Fibroblast of lung (primary cell): ENCODE measurements around the gene PTPN14. TPM values are rescaled to one million over a fixed set of nuclear protein-coding genes. Genes with fewer than 3 reads are reported as not detected.

Experiments used
- DNase-seq, 2 donors: peaks; one replicate each; pipeline versions ENCODE4 v3.0.0 to v3.0.0-alpha.2; 2010; ENCODE audit warnings: low read depth in 2 of 2
- H2AFZ ChIP-seq: 2 replicates; pipeline ENCODE4 v1.5.1; 2012; ENCODE audit warnings: low read length, control low read depth, inconsistent platforms
- H3K27ac ChIP-seq: 2 replicates; pipeline ENCODE4 v1.5.1; 2011; ENCODE audit warnings: low read length, control low read depth; ENCODE audit not compliant: insufficient read depth
- H3K27me3 ChIP-seq: 2 replicates; pipeline ENCODE4 v1.5.1; 2011; ENCODE audit warnings: mild to moderate bottlenecking, low read length; ENCODE audit not compliant: control insufficient read depth, insufficient read depth
- H3K36me3 ChIP-seq: 2 replicates; pipeline ENCODE4 v1.5.1; 2011; ENCODE audit warnings: low read length; ENCODE audit not compliant: control insufficient read depth, insufficient read depth
- H3K4me1 ChIP-seq: 2 replicates; pipeline ENCODE4 v1.5.1; 2011; ENCODE audit warnings: low read length; ENCODE audit not compliant: control insufficient read depth, insufficient read depth; ENCODE audit errors: extremely low read depth
- H3K4me2 ChIP-seq: 2 replicates; pipeline ENCODE4 v1.5.1; 2011; ENCODE audit warnings: low read length, control low read depth; ENCODE audit not compliant: insufficient read depth; ENCODE audit errors: extremely low read depth
- H3K4me3 ChIP-seq, 4 experiments: fragments of 200-600 bp in 1 of 4; sonication (generic) in 1 of 4; replicated peaks in 1 of 4; 2 replicates each; pipeline ENCODE4 v1.5.1; 2011 to 2016; ENCODE audit warnings: low read length in 4 of 4, low read depth in 3 of 4, mild to moderate bottlenecking in 3 of 4, control low read depth in 2 of 4, inconsistent platforms in 1 of 4, mixed read lengths in 1 of 4; ENCODE audit not compliant: insufficient read depth in 1 of 4; ENCODE audit errors: control extremely low read depth in 1 of 4
- H3K79me2 ChIP-seq: 2 replicates; pipeline ENCODE4 v1.5.1; 2012; ENCODE audit warnings: mild to moderate bottlenecking, low read length, inconsistent platforms; ENCODE audit not compliant: control insufficient read depth, insufficient read depth
- H3K9ac ChIP-seq: 2 replicates; pipeline ENCODE4 v1.5.1; 2011; ENCODE audit warnings: mild to moderate bottlenecking, low read length, control low read depth; ENCODE audit not compliant: insufficient read depth
- H3K9me3 ChIP-seq: 2 replicates; pipeline ENCODE4 v1.5.1; 2012; ENCODE audit warnings: low read depth, low read length; ENCODE audit not compliant: control insufficient read depth, insufficient read depth
- H4K20me1 ChIP-seq: 2 replicates; pipeline ENCODE4 v1.5.1; 2011; ENCODE audit warnings: low read length; ENCODE audit not compliant: control insufficient read depth, insufficient read depth; ENCODE audit errors: extremely low read depth
- EZH2 ChIP-seq: IDR thresholded peaks from 2 replicates; pipeline ENCODE4 v1.5.1; 2012; ENCODE audit warnings: low read length, control low read depth, mild to moderate bottlenecking; ENCODE audit errors: missing control alignments
- polyA plus RNA-seq, 2 donors: library from polyadenylated mRNA; depleted of rRNA in 1 of 2; stranded (reverse) in 1 of 2; unstranded in 1 of 2; fragments of >200 nt; gene quantifications; 2 replicates each; pipeline ENCODE4 v1.2.1, GENCODE V29; 2011 to 2012; ENCODE audit warnings: missing spikeins in 1 of 2
- total RNA-seq: library from RNA; depleted of rRNA; stranded (reverse); fragments of >200 nt; gene quantifications from 2 replicates; pipeline ENCODE4 v1.2.1, GENCODE V29; 2014
- TF ChIP-seq, protein P1 (sequence below), 2 donors: IDR thresholded peaks in 1 of 2; conservative IDR thresholded peaks in 1 of 2; 1 replicate in 1 of 2; 2 replicates in 1 of 2; pipeline ENCODE4 v1.5.1; 2011 to 2012; ENCODE audit warnings: low read length in 2 of 2, control low read depth in 1 of 2, inconsistent platforms in 1 of 2, low read depth in 1 of 2, mild to moderate bottlenecking in 1 of 2

The PTPN14 gene
- total and polyA plus RNA-seq, 2 donors (not counting 1 experiment from before 2014, with no cell fraction given), result 38.7 to 56.1 TPM

DNA sequence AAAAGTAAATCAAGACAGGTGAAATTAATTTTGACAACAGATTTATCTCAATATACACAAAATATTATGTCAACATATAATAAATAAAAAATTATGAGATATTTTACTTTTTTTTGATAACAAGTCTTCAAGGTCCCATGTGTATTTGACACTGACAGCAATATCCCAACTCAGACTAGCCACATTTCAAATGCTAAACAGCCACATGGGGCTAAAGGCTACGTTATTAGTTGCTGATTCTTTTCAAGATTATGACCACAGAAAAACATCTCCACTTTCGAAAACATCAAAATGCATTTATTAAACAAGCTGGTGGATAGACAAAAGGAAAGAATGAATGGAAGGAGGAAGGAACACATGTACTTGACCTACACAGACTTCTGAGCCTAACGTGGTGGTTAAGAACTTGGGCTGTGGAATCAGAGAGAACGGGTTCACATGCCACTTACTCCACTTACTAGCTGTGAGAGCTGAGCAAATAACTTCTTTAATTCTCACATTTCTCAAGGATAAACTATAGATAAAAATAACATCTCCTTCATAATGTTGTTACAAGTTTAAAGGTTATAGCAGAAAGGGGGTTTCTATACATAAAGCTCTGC, 13.4 kb downstream of the PTPN14 start:
- no peaks in the 10 kb centered on the region for H3K27me3 ChIP-seq

DNA sequence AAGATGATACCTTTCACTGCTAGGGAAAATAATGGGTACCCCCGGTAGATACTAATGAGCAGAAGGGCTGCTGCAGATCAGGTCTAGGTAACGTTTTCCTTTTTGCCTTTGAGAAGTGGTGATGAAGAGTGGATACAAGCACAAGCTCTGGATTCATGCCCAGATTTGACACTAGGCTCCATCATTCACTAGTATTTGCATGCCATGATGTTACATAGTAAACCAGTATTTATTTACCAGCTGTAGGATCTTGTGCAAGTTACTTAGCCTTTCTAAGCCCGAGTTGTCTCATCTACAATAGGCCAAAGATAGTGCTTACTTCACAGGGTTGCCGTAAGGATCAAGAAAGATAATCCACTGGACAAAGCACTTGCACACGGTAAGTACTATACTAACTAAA, 14.2 kb downstream of the PTPN14 start:
- H3K79me2 ChIP-seq, result peaks cover 90% of the 10 kb centered on the region
- TF ChIP-seq, protein P1, sequence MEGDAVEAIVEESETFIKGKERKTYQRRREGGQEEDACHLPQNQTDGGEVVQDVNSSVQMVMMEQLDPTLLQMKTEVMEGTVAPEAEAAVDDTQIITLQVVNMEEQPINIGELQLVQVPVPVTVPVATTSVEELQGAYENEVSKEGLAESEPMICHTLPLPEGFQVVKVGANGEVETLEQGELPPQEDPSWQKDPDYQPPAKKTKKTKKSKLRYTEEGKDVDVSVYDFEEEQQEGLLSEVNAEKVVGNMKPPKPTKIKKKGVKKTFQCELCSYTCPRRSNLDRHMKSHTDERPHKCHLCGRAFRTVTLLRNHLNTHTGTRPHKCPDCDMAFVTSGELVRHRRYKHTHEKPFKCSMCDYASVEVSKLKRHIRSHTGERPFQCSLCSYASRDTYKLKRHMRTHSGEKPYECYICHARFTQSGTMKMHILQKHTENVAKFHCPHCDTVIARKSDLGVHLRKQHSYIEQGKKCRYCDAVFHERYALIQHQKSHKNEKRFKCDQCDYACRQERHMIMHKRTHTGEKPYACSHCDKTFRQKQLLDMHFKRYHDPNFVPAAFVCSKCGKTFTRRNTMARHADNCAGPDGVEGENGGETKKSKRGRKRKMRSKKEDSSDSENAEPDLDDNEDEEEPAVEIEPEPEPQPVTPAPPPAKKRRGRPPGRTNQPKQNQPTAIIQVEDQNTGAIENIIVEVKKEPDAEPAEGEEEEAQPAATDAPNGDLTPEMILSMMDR (conservative IDR thresholded peaks at IDR 0.05 in 1 of 2, IDR thresholded peaks at IDR 0.05 in 1 of 2; ENCODE audit: low read depth in 1 of 2, low read length in 2 of 2), result no peak
- TF ChIP-seq EZH2, result no peak
- peaks cover 2% of the 10 kb centered on the region for H4K20me1 ChIP-seq
- no peak overlapping the region for H3K4me3 ChIP-seq
- H3K4me2 ChIP-seq, result no peak overlapping the region
- no peaks in the 10 kb centered on the region for H3K27me3 ChIP-seq
- H3K4me1 ChIP-seq, result peaks cover 2% of the 10 kb centered on the region
- no peaks in the 10 kb centered on the region for H3K9me3 ChIP-seq
- DNase-seq, result peak; percentile 43 to 67
- H3K36me3 ChIP-seq, result peaks cover 9% of the 10 kb centered on the region
- H2AFZ ChIP-seq, result no peak overlapping the region
- no peak overlapping the region for H3K9ac ChIP-seq
- H3K27ac ChIP-seq, result no peak overlapping the region

More for the DNA sequence above, 13.4 kb downstream of the PTPN14 start:
- no peaks in the 10 kb centered on the region for H3K9me3 ChIP-seq
- no peak overlapping the region for H2AFZ ChIP-seq
- peaks cover 90% of the 10 kb centered on the region for H3K79me2 ChIP-seq
- no peak overlapping the region for H3K9ac ChIP-seq
- TF ChIP-seq, protein P1 (conservative IDR thresholded peaks at IDR 0.05 in 1 of 2, IDR thresholded peaks at IDR 0.05 in 1 of 2; ENCODE audit: low read depth in 1 of 2, low read length in 2 of 2), result no peak
- no peak for TF ChIP-seq EZH2
- H3K36me3 ChIP-seq, result peaks cover 4% of the 10 kb centered on the region
- no peak overlapping the region for H3K4me3 ChIP-seq
- peaks cover 2% of the 10 kb centered on the region for H4K20me1 ChIP-seq
- H3K27ac ChIP-seq, result no peak overlapping the region
- peaks cover 2% of the 10 kb centered on the region for H3K4me1 ChIP-seq
- DNase-seq, result no peak
- H3K4me2 ChIP-seq, result no peak overlapping the region

DNA sequence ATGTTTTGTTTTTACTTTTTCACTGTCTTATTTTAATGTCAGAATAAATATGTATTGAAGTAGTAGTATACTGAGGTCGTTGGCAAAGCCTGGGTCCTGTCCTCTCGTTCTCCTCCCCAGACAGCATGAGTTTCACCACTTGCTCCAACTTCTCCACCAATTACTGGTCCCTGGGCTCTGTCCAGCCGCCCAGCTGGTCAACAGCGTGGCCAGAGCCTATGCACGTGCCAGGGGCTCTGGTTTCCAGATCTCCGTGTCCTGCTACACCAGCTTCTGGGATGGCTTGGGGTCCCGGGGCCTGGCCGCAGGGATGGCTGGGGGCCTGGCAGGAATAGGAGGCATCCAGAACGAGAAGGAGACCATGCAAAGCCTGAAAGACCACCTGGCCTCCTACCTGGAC, 19.3 kb downstream of the PTPN14 start:
- H3K4me2 ChIP-seq, result no peak overlapping the region
- H3K4me3 ChIP-seq, result no peak overlapping the region
- H3K4me1 ChIP-seq, result no peaks in the 10 kb centered on the region
- H3K9me3 ChIP-seq, result no peaks in the 10 kb centered on the region
- H3K27ac ChIP-seq, result no peak overlapping the region
- H3K27me3 ChIP-seq, result no peaks in the 10 kb centered on the region
- no peak overlapping the region for H3K9ac ChIP-seq
- peaks cover 10% of the 10 kb centered on the region for H3K36me3 ChIP-seq
- peaks cover 77% of the 10 kb centered on the region for H3K79me2 ChIP-seq
- no peaks in the 10 kb centered on the region for H4K20me1 ChIP-seq
- no peak overlapping the region for H2AFZ ChIP-seq
- TF ChIP-seq, protein P1 (conservative IDR thresholded peaks at IDR 0.05 in 1 of 2, IDR thresholded peaks at IDR 0.05 in 1 of 2; ENCODE audit: low read depth in 1 of 2, low read length in 2 of 2), result no peak
- TF ChIP-seq EZH2, result no peak
- DNase-seq, result no peak
